Measurements from ENCODE around the gene GDPD5.

- TF ChIP-seq POLR2A (IDR thresholded peaks at IDR 0.05) (no peak), CTCF (IDR thresholded peaks at IDR 0.05) (no peak)
Measured at GRCh38 chr11:75428989-75429640, 96.6 kb downstream of the GDPD5 start.

Measured in adrenal gland (tissue), 5 donors.